Endothelial cell of umbilical vein (primary cell): ENCODE data around the gene SLC39A12.

ENCODE experiments used
- CTCF ChIP-seq, 2 donors: IDR thresholded peaks; 1 replicate in 1 of 2; 2 replicates in 1 of 2; pipeline ENCODE4 v1.5.1; 2011; ENCODE audit warnings: low read length in 2 of 2, mild to moderate bottlenecking in 2 of 2, moderate library complexity in 2 of 2, control low read depth in 1 of 2, inconsistent platforms in 1 of 2, low read depth in 1 of 2; ENCODE audit not compliant: insufficient read depth in 1 of 2; ENCODE audit errors: extremely low read depth in 1 of 2
- POLR2A ChIP-seq: IDR thresholded peaks from 2 replicates; pipeline ENCODE4 v1.6.1; 2012; ENCODE audit warnings: low read depth, mild to moderate bottlenecking, control low read depth, low read length
- POLR2AphosphoS5 ChIP-seq: IDR thresholded peaks from 2 replicates; pipeline ENCODE4 v1.6.1; 2012; ENCODE audit warnings: low read depth, mild to moderate bottlenecking, control low read depth, low read length, moderate library complexity; ENCODE audit not compliant: insufficient read depth

- TF ChIP-seq CTCF (IDR thresholded peaks at IDR 0.05; ENCODE audit: extremely low read depth in 1 of 2, insufficient read depth in 1 of 2, low read depth in 1 of 2, low read length in 2 of 2) (no peak), POLR2A (no peak), POLR2AphosphoS5 (no peak)
These were observed 28.0 kb upstream of the SLC39A12 start for GRCh38 chr10:17923728-17924127.
